HCT116 (cell line): ENCODE results near the gene DIDO1.

Experiments
- EZH2 ChIP-seq: fragments of 200-600 bp; sonication (generic); IDR thresholded peaks from 2 replicates; pipeline ENCODE4 v1.6.1; 2017; ENCODE audit warnings: antibody characterized with exemption, mixed run types
- JUND ChIP-seq: IDR thresholded peaks from 2 replicates; pipeline ENCODE4 v1.6.1; 2012
- POLR2A ChIP-seq: IDR thresholded peaks from 2 replicates; pipeline ENCODE4 v1.7.0; 2011; ENCODE audit warnings: borderline replicate concordance; ENCODE audit not compliant: insufficient read depth, insufficient read length; ENCODE audit errors: extremely low read depth
- POLR2AphosphoS5 ChIP-seq: IDR thresholded peaks from 2 replicates; pipeline ENCODE4 v1.6.1; 2011; ENCODE audit warnings: mild to moderate bottlenecking, low read depth, low read length, moderate library complexity
- TF ChIP-seq, protein P1 (sequence below), 3 experiments: fragments of 200-600 bp in 1 of 3; sonication (generic) in 1 of 3; IDR thresholded peaks in 2 of 3; conservative IDR thresholded peaks in 1 of 3; 2 replicates each; pipeline ENCODE4 v1.5.1; 2012 to 2017; ENCODE audit warnings: low read depth in 2 of 3, low read length in 2 of 3, antibody characterized with exemption in 1 of 3, borderline replicate concordance in 1 of 3, control low read depth in 1 of 3, mild to moderate bottlenecking in 1 of 3, mixed read lengths in 1 of 3, mixed run types in 1 of 3, moderate library complexity in 1 of 3; ENCODE audit not compliant: insufficient read depth in 1 of 3

DNA sequence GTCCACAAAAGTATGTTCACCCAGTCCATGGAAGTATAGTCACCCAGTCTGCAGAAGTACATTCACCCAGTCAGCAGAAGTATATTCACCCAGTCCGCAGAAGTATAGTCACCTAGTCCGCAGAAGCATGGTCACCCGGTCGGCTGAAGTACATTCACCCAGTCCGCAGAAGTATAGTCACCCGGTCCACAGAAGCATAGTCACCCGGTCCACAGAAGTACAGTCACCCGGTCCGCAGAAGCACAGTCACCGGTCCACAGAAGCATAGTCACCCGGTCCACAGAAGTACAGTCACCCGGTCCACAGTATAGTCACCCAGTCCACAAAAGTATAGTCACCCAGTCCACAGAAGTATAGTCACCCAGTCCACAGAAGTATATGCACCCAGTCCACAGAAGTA is 73.5 kb downstream of the DIDO1 start:
- TF ChIP-seq, protein P1, sequence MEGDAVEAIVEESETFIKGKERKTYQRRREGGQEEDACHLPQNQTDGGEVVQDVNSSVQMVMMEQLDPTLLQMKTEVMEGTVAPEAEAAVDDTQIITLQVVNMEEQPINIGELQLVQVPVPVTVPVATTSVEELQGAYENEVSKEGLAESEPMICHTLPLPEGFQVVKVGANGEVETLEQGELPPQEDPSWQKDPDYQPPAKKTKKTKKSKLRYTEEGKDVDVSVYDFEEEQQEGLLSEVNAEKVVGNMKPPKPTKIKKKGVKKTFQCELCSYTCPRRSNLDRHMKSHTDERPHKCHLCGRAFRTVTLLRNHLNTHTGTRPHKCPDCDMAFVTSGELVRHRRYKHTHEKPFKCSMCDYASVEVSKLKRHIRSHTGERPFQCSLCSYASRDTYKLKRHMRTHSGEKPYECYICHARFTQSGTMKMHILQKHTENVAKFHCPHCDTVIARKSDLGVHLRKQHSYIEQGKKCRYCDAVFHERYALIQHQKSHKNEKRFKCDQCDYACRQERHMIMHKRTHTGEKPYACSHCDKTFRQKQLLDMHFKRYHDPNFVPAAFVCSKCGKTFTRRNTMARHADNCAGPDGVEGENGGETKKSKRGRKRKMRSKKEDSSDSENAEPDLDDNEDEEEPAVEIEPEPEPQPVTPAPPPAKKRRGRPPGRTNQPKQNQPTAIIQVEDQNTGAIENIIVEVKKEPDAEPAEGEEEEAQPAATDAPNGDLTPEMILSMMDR (IDR thresholded peaks at IDR 0.05 in 2 of 3, conservative IDR thresholded peaks at IDR 0.05 in 1 of 3; ENCODE audit: borderline replicate concordance in 1 of 3, insufficient read depth in 1 of 3, low read depth in 2 of 3, low read length in 2 of 3): no peak
- TF ChIP-seq POLR2A (no peak), JUND (no peak), EZH2 (no peak), POLR2AphosphoS5 (no peak)
